ENCODE results near the gene SARS1.

SARS1 gene

GRCh38 chr1:109250454-109251276, 36.9 kb downstream of the SARS1 start:
- DNase-seq (ENCODE audit: low spot score), result no peak

GRCh38 chr1:109251277-109252166, 37.8 kb downstream of the SARS1 start:
- no peak for DNase-seq (ENCODE audit: low spot score)

- DNase-seq (ENCODE audit: low spot score), result no peak
Measured at GRCh38 chr1:109252167-109252892, 38.6 kb downstream of the SARS1 start.

- DNase-seq (ENCODE audit: low spot score), result peak; percentile 67
Measured at GRCh38 chr1:109252893-109253802, 39.4 kb downstream of the SARS1 start.

GRCh38 chr1:109253803-109254620, 40.3 kb downstream of the SARS1 start:
- DNase-seq (ENCODE audit: low spot score), result peak; percentile 59

GRCh38 chr1:109254621-109255096, 40.9 kb downstream of the SARS1 start:
- no peak for DNase-seq (ENCODE audit: low spot score)

- DNase-seq (ENCODE audit: low spot score), result no peak
Measured at GRCh38 chr1:109255097-109255651, 41.5 kb downstream of the SARS1 start.

GRCh38 chr1:109255678-109256077, 42.0 kb downstream of the SARS1 start:
- no peak for DNase-seq (ENCODE audit: low spot score)

- DNase-seq (ENCODE audit: low spot score), result no peak
Measured at GRCh38 chr1:109256085-109256484, 42.4 kb downstream of the SARS1 start.

GRCh38 chr1:109256971-109257681, 43.4 kb downstream of the SARS1 start:
- DNase-seq (ENCODE audit: low spot score), result no peak

GRCh38 chr1:109257682-109258421, 44.1 kb downstream of the SARS1 start:
- DNase-seq (ENCODE audit: low spot score), result no peak

GRCh38 chr1:109258481-109259466, 45.1 kb downstream of the SARS1 start:
- no peak for DNase-seq (ENCODE audit: low spot score)

- no peak for DNase-seq (ENCODE audit: low spot score)
Measured at GRCh38 chr1:109259674-109260557, 46.2 kb downstream of the SARS1 start.

GRCh38 chr1:109261006-109261405, 47.3 kb downstream of the SARS1 start:
- DNase-seq (ENCODE audit: low spot score), result no peak

GRCh38 chr1:109261578-109261977, 47.9 kb downstream of the SARS1 start:
- no peak for DNase-seq (ENCODE audit: low spot score)
